NCI-H2227 treated with DMSO at 0.1 percent for 48 hours (cell line): ENCODE data around the gene SLC12A3.
A peak's percentile ranks its signal among the peaks of the same experiment; 100 is the strongest.

Experiments
- DNase-seq: peaks from one replicate; lab custom pipeline; 2025; lab: John Stamatoyannopoulos, UW

Gene SLC12A3

GRCh38 chr16:56891685-56892084 lies 26.7 kb downstream of the SLC12A3 start:
- DNase-seq, result no peak

- no peak for DNase-seq
Measured at GRCh38 chr16:56892705-56893104, 27.7 kb downstream of the SLC12A3 start.

GRCh38 chr16:56894331-56894917 lies 29.4 kb downstream of the SLC12A3 start:
- DNase-seq, result no peak

- no peak for DNase-seq
Measured at GRCh38 chr16:56895813-56896212, 30.8 kb downstream of the SLC12A3 start.

- DNase-seq, result no peak
Measured at GRCh38 chr16:56896244-56896643, 31.2 kb downstream of the SLC12A3 start.

DNA sequence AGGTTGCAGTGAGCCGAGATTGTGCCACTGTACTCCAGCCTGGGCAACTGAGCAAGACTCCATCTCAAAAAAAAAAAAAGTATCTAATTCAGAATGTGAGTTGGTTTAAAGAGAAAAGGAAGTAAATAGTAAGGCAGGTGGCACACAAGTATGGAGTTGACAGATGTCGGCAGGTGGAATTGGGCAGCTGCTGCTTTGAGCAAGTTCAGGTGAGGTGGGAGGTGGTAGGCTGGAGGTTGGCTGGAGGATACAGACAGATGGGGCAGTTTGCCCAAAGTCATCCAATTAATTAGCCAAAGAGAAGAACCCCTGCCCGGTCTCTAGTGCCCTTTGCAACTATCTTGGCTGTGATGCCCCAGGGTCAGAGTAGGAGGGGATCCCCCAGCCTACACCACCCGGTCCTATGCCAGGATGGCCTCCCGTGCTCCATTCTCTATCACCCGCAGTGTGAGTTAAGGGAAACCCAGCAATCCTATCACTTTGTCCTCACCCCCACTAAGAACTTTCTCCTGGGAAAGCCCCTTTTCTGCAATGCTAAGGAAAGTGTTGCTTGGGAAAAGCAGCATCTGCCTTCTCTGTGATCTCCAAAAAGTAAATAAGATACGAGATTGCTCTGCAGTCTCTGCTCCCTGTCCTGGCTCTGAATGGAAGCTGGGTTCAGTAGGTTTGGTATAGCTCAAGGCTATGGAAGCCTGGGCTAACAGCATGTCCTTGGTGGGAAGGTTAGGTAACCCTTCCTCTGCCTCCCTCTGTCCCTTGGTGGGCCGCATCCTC lies 32.2 kb downstream of the SLC12A3 start:
- no peak for DNase-seq

DNA sequence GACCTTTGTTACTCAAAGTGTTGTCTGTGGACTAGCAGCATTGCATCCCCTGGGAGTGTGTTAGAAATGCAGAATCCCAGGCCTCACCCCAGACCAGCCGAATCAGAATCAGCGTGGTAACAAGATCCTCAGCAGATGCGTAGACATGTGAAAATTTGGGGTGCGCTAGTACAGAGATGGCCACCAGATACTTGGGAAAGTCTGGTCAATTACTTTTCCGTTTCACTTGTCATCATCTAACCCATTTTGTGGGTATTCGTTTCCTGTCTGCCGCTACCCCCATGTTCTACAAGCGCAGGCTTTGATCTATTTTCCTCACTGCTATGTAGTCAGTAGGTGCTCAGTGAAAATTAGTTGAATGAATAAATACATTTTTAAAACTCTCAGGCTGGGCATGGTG lies 33.8 kb downstream of the SLC12A3 start:
- DNase-seq, result no peak

DNA sequence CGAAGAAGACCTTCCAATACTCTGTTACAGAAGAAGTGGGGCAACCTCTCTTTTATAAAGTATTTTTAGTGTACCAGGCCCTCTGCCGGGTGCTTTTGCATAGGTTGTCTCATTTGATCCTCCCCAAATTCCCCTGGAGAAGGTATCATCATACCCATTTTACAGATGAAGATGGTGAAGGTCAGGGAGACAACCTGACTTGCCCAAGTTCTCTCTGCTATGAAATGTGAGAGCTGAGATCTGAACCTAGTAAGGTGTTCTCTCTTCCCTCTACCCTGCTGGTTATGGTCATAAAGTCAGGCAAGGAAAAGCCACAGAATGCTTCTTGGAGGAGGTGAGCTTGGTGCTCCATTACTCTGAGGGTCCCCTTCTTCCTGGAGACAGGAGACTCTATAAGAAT lies 38.9 kb downstream of the SLC12A3 start:
- no peak for DNase-seq

DNA sequence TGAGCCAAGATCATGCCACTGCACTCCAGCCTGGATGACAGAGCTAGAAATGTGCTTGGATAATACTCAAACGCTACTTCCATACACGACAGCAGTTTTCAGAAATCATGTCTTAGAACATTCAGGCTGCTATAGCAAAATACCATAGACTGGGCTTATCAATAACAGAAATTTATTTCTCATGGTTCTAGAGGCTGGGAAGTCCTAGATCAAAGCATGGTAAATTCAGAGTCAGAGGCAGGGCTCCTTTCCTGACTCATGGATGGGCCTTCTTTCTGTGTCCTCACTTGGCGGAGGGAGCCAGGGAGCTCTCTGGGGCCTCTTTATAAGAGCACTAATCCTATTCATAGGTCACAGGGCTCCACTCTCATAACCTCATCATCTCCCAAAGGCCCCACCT lies 42.4 kb downstream of the SLC12A3 start:
- DNase-seq, result no peak

- DNase-seq, result no peak
Measured at GRCh38 chr16:56909527-56909979, 44.5 kb downstream of the SLC12A3 start.

GRCh38 chr16:56910112-56910511 lies 45.1 kb downstream of the SLC12A3 start:
- no peak for DNase-seq

DNA sequence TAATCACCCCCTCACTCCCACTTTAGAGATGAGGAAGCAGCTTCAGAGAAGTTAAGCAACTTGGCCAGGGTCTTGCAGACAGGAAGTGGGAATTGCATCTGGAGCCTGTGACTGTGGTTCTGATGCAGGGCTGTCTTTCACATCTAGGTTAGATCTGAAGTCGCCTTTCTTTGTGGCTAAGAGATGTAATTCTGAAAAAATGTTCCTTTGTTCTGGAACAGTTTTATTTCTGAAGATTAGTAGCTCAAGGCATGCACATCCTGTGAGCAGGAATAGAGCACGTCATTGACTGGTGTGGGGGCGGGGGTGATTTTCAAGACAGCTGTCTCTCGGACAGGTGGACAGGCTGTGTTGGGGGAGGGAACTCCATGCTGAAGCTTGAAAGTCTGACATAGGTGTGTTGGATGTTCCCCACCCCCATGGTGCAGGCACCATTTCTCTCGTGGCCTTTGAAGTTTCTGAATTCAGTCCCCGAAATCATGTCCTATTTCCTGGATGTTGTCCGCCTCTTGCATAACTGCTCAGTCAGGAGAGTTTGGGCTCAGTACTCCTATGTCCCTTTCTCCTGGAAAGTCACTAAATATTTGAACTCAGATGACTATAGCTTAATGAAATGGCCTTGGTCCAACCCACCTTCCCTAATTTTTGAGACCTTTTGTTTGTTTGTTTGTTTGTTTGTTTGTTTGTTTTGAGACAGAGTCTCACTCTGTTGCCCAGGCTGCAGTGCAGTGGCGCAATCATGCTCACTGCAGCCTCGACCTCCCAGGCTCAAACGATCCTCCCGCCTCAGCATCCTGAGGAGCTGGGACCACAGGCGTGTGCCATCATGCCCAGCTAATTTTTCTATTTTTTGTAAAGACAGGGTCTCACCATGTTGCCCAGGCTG lies 45.9 kb downstream of the SLC12A3 start:
- DNase-seq, result peak; percentile 37

- DNase-seq, result no peak
Measured at GRCh38 chr16:56911771-56912571, 47.0 kb downstream of the SLC12A3 start.

- DNase-seq, result no peak
Measured at GRCh38 chr16:56912746-56913708, 48.0 kb downstream of the SLC12A3 start.

GRCh38 chr16:56914896-56915295 lies 49.9 kb downstream of the SLC12A3 start:
- no peak for DNase-seq

DNA sequence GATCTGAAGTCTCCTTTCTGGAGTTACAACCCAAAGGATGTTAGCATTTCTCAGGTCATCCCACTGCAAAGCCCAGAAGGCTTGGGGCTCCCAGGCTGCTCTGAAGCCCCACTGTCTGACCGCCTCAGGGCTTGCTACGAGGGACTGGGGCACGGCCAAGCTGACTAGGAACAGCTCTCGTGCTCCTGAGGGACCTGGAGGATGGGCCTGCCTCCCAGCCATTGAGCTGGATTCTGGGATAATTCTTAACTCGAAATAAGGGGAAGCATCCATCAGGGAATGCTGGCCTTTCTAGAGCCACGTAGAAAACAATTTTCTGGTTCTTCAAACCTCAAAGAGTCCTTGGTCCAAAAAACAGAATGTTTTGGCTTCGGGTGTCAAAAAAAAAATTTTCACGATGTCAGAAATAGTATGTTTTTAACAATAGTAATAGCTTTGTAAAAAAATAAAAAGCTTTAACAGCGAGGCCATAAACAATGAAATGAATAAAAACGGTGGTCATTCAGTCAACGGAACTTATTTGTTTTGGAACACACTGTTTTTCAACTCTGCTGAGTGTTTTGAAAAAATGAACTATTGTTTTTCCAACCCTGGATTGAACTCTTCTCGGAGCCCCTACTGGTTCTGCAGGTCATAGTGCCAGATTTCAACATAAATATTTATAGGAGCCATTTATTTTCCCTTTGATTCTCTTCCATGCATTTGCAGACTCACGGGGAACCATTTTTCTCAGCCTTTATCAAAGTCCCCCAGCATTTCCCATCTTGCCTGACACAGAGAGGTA lies 50.5 kb downstream of the SLC12A3 start:
- DNase-seq, result no peak

- no peak for DNase-seq
Measured at GRCh38 chr16:56916571-56917403, 51.8 kb downstream of the SLC12A3 start.

DNA sequence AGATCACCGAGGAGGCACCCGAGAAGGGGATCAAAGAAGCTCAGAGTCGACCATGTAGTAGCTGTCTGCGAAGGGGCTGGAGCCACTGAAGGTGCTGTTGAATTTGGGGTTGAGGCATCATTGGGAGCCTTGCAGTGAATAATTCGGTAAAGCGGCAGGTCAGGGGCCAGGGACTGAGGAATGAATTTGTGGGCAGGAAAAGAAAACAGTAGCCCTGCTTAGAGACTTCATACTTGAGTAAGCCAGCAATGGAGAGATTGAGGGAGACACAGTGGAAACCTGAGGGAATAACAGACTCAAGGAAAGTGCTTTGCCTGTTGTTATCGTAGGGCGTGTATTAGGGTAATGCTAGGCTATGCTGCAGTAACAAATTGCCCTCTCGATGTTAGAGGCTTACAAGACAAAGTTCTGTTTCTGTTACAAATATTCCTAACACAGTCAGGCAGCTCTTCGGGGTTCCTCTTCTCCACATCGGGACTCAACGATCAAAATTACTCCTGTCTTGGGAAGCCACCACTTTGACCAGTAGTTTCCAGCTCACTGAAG lies 53.5 kb downstream of the SLC12A3 start:
- DNase-seq, result no peak
